H9 (cell line): ENCODE results near the gene SPN. TPM values are rescaled to one million over a fixed set of nuclear protein-coding genes. Genes with fewer than 3 reads are reported as not detected.
A peak's percentile ranks its signal among the peaks of the same experiment; 100 is the strongest.

Experiments used
- DNase-seq: peaks from one replicate; pipeline ENCODE4 v3.0.0-alpha.2; 2017
- H2AFZ ChIP-seq: one replicate; pipeline ENCODE4 v1.6.1; 2013; ENCODE audit warnings: mild to moderate bottlenecking, low read length, control low read depth, moderate library complexity
- H2AK5ac ChIP-seq: 2 replicates; pipeline ENCODE4 v1.6.1; 2013; ENCODE audit warnings: low read length, control low read depth, mixed read lengths; ENCODE audit not compliant: insufficient read length
- H2BK120ac ChIP-seq: one replicate; pipeline ENCODE4 v1.6.1; 2013; ENCODE audit warnings: low read depth, mild to moderate bottlenecking, low read length, control low read depth, inconsistent platforms; ENCODE audit not compliant: poor library complexity, severe bottlenecking
- H2BK12ac ChIP-seq: 2 replicates; pipeline ENCODE4 v1.6.1; 2013; ENCODE audit warnings: low read length, control low read depth, mixed read lengths, low read depth; ENCODE audit not compliant: insufficient read length
- H2BK15ac ChIP-seq: 2 replicates; pipeline ENCODE4 v1.6.1; 2013; ENCODE audit warnings: low read depth, low read length, control low read depth
- H2BK20ac ChIP-seq: one replicate; pipeline ENCODE4 v1.6.1; 2013; ENCODE audit warnings: low read depth, mild to moderate bottlenecking, low read length, control low read depth, inconsistent platforms; ENCODE audit not compliant: poor library complexity, severe bottlenecking
- H2BK5ac ChIP-seq: 2 replicates; pipeline ENCODE4 v1.6.1; 2013; ENCODE audit warnings: low read length, control low read depth, mixed read lengths; ENCODE audit not compliant: insufficient read length
- H3K14ac ChIP-seq: 2 replicates; pipeline ENCODE4 v1.6.1; 2013; ENCODE audit warnings: low read length, control low read depth; ENCODE audit not compliant: insufficient read depth
- H3K18ac ChIP-seq: 2 replicates; pipeline ENCODE4 v1.6.1; 2013; ENCODE audit warnings: low read depth, mild to moderate bottlenecking, mixed read lengths, low read length, control low read depth; ENCODE audit not compliant: insufficient read length
- H3K23ac ChIP-seq: 2 replicates; pipeline ENCODE4 v1.6.1; 2013; ENCODE audit warnings: low read length, control low read depth, mixed read lengths, low read depth; ENCODE audit not compliant: insufficient read length
- H3K23me2 ChIP-seq: 2 replicates; pipeline ENCODE4 v1.6.1; 2013; ENCODE audit warnings: low read depth, mild to moderate bottlenecking, mixed read lengths, low read length, control low read depth; ENCODE audit not compliant: insufficient read length, poor library complexity, severe bottlenecking
- H3K27ac ChIP-seq: 2 replicates; pipeline ENCODE4 v1.5.1; 2013; ENCODE audit warnings: low read length, control low read depth, mixed read lengths, low read depth; ENCODE audit not compliant: insufficient read length
- H3K27me3 ChIP-seq: 2 replicates; pipeline ENCODE4 v1.6.1; 2013; ENCODE audit warnings: low read length, control low read depth, inconsistent platforms; ENCODE audit not compliant: insufficient read depth
- H3K4ac ChIP-seq: 2 replicates; pipeline ENCODE4 v1.6.1; 2013; ENCODE audit warnings: low read depth, mild to moderate bottlenecking, control low read depth, inconsistent platforms, low read length, moderate library complexity
- H3K4me1 ChIP-seq: 2 replicates; pipeline ENCODE4 v1.6.1; 2013; ENCODE audit warnings: low read length, control low read depth, inconsistent platforms; ENCODE audit not compliant: insufficient read depth
- H3K4me2 ChIP-seq: 2 replicates; pipeline ENCODE4 v1.6.1; 2013; ENCODE audit warnings: low read length, control low read depth, mixed read lengths; ENCODE audit not compliant: insufficient read length, insufficient read depth
- H3K56ac ChIP-seq: 2 replicates; pipeline ENCODE4 v1.6.1; 2013; ENCODE audit warnings: low read depth, mild to moderate bottlenecking, mixed read lengths, low read length, control low read depth; ENCODE audit not compliant: insufficient read length
- H3K79me1 ChIP-seq: 2 replicates; pipeline ENCODE4 v1.6.1; 2013; ENCODE audit warnings: low read depth, mild to moderate bottlenecking, moderate library complexity, low read length, control low read depth, inconsistent platforms; ENCODE audit not compliant: insufficient read depth, poor library complexity, severe bottlenecking
- H3K79me2 ChIP-seq: 2 replicates; pipeline ENCODE4 v1.6.1; 2013; ENCODE audit warnings: low read length, control low read depth, inconsistent platforms; ENCODE audit not compliant: insufficient read depth
- H3K9ac ChIP-seq: 2 replicates; pipeline ENCODE4 v1.6.1; 2013; ENCODE audit warnings: low read length, control low read depth, mixed read lengths; ENCODE audit not compliant: insufficient read length; ENCODE audit errors: extremely low read depth
- H3K9me3 ChIP-seq: one replicate; pipeline ENCODE4 v1.6.1; 2013; ENCODE audit warnings: low read depth, low read length, inconsistent platforms; ENCODE audit not compliant: control insufficient read depth
- H3T11ph ChIP-seq: one replicate; pipeline ENCODE4 v1.6.1; 2013; ENCODE audit warnings: mild to moderate bottlenecking, low read length, control low read depth, inconsistent platforms
- H4K20me1 ChIP-seq: one replicate; pipeline ENCODE4 v1.6.1; 2013; ENCODE audit not compliant: control insufficient read depth, insufficient read length, insufficient read depth
- H4K5ac ChIP-seq: 2 replicates; pipeline ENCODE4 v1.6.1; 2013; ENCODE audit warnings: low read depth, mild to moderate bottlenecking, mixed read lengths, low read length, control low read depth; ENCODE audit not compliant: insufficient read length
- H4K8ac ChIP-seq: replicated peaks from 2 replicates; pipeline ENCODE4 v1.6.1; 2013; ENCODE audit warnings: low read length, control low read depth, mixed read lengths, low read depth; ENCODE audit not compliant: insufficient read length
- H4K91ac ChIP-seq: 2 replicates; pipeline ENCODE4 v1.6.1; 2013; ENCODE audit warnings: low read depth, mild to moderate bottlenecking, moderate library complexity, mixed read lengths, low read length, control low read depth; ENCODE audit not compliant: insufficient read length
- H3K27ac Mint-ChIP-seq, 3 experiments: 2 replicates in 2 of 3; 3 replicates in 1 of 3; pipeline ENCODE4 v1.8.0; 2020 to 2021; ENCODE audit warnings: mixed read lengths in 3 of 3, mild to moderate bottlenecking in 1 of 3, moderate library complexity in 1 of 3
- H3K27me3 Mint-ChIP-seq: 2 replicates; pipeline ENCODE4 v1.8.0; 2021; ENCODE audit warnings: low read depth, mild to moderate bottlenecking, moderate library complexity, mixed read lengths
- H3K36me3 Mint-ChIP-seq, 3 experiments: 2 replicates in 2 of 3; 3 replicates in 1 of 3; pipeline ENCODE4 v1.8.0; 2020 to 2021; ENCODE audit warnings: low read depth in 3 of 3, mixed read lengths in 3 of 3; ENCODE audit not compliant: insufficient read depth in 1 of 3
- H3K4me1 Mint-ChIP-seq, 2 experiments: 2 replicates each; pipeline ENCODE4 v1.8.0; 2020; ENCODE audit warnings: mixed read lengths in 2 of 2
- H3K4me3 Mint-ChIP-seq, 2 experiments: 2 replicates in 1 of 2; 3 replicates in 1 of 2; pipeline ENCODE4 v1.8.0; 2020 to 2021; ENCODE audit warnings: mild to moderate bottlenecking in 2 of 2, mixed read lengths in 2 of 2, moderate library complexity in 1 of 2
- H3K9me3 Mint-ChIP-seq, 2 experiments: 2 replicates in 1 of 2; 3 replicates in 1 of 2; pipeline ENCODE4 v1.8.0; 2020; ENCODE audit warnings: mild to moderate bottlenecking in 2 of 2, mixed read lengths in 2 of 2, moderate library complexity in 1 of 2
- WGBS: extraction: QIAGEN DNeasy Blood & Tissue Kit; methylation state at CpG from one replicate; pipeline ENCODE4 v1.1.7; 2013; ENCODE audit warnings: missing lambda C conversion rate, low lambda C conversion rate, mixed read lengths; ENCODE audit not compliant: insufficient read length; ENCODE audit errors: extremely low coverage; 5-methylcytosine and 5-hydroxymethylcytosine counted together
- total RNA-seq: library from RNA; stranded (reverse); gene quantifications from 2 replicates; pipeline ENCODE4 v1.2.1, GENCODE V29; 2021
- TF ChIP-seq, protein P1 (sequence below): fragments of 200-600 bp; sonication (generic); conservative IDR thresholded peaks from 3 replicates; pipeline ENCODE4 v1.8.0; 2021; ENCODE audit warnings: antibody characterized with exemption, mild to moderate bottlenecking

SPN gene
- total RNA-seq, 1 experiment from 2014 or later: 0.77 TPM

GRCh38 chr16:29675811-29676643, 13.0 kb downstream of the SPN start:
- H3K14ac ChIP-seq: no peak overlapping the region
- H2BK12ac ChIP-seq: no peak overlapping the region
- H3K4me2 ChIP-seq: no peak overlapping the region
- no peak overlapping the region for H2BK120ac ChIP-seq
- H3K23ac ChIP-seq: no peak overlapping the region
- TF ChIP-seq, protein P1, sequence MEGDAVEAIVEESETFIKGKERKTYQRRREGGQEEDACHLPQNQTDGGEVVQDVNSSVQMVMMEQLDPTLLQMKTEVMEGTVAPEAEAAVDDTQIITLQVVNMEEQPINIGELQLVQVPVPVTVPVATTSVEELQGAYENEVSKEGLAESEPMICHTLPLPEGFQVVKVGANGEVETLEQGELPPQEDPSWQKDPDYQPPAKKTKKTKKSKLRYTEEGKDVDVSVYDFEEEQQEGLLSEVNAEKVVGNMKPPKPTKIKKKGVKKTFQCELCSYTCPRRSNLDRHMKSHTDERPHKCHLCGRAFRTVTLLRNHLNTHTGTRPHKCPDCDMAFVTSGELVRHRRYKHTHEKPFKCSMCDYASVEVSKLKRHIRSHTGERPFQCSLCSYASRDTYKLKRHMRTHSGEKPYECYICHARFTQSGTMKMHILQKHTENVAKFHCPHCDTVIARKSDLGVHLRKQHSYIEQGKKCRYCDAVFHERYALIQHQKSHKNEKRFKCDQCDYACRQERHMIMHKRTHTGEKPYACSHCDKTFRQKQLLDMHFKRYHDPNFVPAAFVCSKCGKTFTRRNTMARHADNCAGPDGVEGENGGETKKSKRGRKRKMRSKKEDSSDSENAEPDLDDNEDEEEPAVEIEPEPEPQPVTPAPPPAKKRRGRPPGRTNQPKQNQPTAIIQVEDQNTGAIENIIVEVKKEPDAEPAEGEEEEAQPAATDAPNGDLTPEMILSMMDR: no peak
- no peak overlapping the region for H3K27ac ChIP-seq
- H3K4ac ChIP-seq: no peak overlapping the region
- no peak overlapping the region for H4K5ac ChIP-seq
- no peaks in the 10 kb centered on the region; the same call in 1 of the 2 replicates for H3K27me3 Mint-ChIP-seq
- no peak overlapping the region for H2AFZ ChIP-seq
- no peaks in the 10 kb centered on the region for H3K9me3 Mint-ChIP-seq
- H2BK20ac ChIP-seq: no peak overlapping the region
- H4K20me1 ChIP-seq: no peaks in the 10 kb centered on the region
- H3K9me3 ChIP-seq: no peaks in the 10 kb centered on the region
- H3K4me3 Mint-ChIP-seq: 0 out of 5 replicates have a peak overlapping the region, but pooled peaks of 1 of the 2 experiments have one; percentile 7
- DNase-seq: peak; percentile 67
- H2BK5ac ChIP-seq: no peak overlapping the region
- WGBS: no CpG with 5 or more reads among the region's 3 CpGs
- peaks cover 6% of the 10 kb centered on the region for H3K23me2 ChIP-seq
- no peak overlapping the region for H4K91ac ChIP-seq
- peaks cover 3% of the 10 kb centered on the region; the same call in 1 of the 2 replicates for H3K4me1 ChIP-seq
- H4K8ac ChIP-seq: no peak overlapping the region
- peaks cover 3% of the 10 kb centered on the region; the same call in 1 of the 2 replicates for H3K79me2 ChIP-seq
- H3K18ac ChIP-seq: no peak overlapping the region
- H3K27me3 ChIP-seq: no peaks in the 10 kb centered on the region
- peak overlapping the region in 1 of 3 experiments; percentile 46; a peak in 3 of 7 replicates for H3K27ac Mint-ChIP-seq
- no peak overlapping the region for H2BK15ac ChIP-seq
- no peak overlapping the region for H2AK5ac ChIP-seq
- peaks cover 17 to 24% of the 10 kb centered on the region in 2 experiments for H3K4me1 Mint-ChIP-seq
- no peak overlapping the region for H3K9ac ChIP-seq
- H3K36me3 Mint-ChIP-seq: peaks cover 3 to 7% (median 6%) of the 10 kb centered on the region in 3 experiments
- no peaks in the 10 kb centered on the region for H3K79me1 ChIP-seq
- no peak overlapping the region for H3T11ph ChIP-seq
- H3K56ac ChIP-seq: no peak overlapping the region
